Superior temporal gyrus (tissue), 1 donor: ENCODE measurements around the gene NOSIP.

Experiments used
- DNase-seq: peaks from one replicate; pipeline ENCODE4 v3.0.0-alpha.2; 2016; ENCODE audit errors: extremely low spot score

Gene NOSIP

DNA sequence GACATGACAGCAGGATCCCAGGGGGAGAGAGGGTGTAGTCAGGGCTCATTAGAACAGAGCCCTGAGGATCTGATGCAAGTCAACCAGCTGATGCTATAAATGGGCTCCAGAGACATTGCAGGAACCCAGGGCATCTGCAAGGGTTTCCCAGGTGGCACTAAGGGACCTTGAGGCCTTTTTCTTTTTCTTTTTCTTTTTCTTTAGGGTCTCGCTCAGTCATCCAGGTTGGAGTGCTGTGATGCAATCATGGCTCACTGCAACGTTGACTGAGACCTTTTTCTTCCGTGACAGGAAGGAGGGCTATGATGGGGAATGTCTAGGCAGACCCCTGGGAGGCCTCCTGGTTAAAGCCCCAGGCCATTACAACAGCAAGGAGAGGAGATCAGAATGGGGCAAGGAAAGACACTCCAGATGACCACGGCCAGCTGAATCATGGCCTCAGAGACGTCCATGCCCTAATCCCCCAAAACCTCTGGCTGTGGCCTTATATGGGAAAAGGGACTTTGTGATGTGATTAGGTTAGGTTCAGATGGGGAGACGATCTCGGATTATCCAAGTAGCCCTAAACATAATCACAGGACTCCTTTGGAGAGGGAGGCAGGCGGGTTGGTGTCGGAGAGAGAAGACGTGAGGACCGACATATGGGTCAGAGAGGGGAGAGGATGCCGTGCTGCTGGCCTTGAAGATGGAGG is 72.4 kb downstream of the NOSIP start:
- no peak for DNase-seq

GRCh38 chr19:49506575-49507105 is 73.7 kb downstream of the NOSIP start:
- DNase-seq = peak; percentile 46
